ENCODE measurements around the gene AHDC1.
A peak's percentile ranks its signal among the peaks of the same experiment; 100 is the strongest.

AHDC1 gene

DNA sequence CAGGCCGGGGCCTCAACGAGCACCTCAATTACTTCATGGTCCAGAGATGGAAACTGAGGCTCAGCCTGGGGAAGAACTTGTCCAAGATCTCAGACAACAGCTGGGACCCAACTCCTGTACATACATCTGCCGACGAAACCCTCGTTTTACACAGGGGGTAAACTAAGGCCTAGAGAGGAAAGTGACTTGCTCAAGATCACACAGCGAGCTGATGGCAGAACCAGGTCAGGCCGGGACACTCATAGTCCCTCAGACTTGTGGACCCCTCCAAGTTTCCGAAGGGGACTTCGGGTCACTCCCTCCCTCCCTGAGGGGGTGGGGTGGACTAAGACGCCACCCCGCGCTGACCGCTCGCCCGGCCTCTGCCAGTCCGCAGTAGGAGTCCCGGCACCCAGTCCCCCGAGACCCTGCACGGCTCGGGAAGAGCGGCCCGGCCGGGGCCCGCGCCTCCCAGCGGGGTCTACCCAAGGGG lies 114.4 kb downstream of the AHDC1 start:
- Histone ChIP-seq H3K36me3 (ENCODE audit: control insufficient read depth, insufficient read depth, low read length) (no peaks in the 10 kb centered on the region), H3K9ac (ENCODE audit: low read length) (peak overlapping the region; percentile 84), H3K4me1 (ENCODE audit: control insufficient read depth, insufficient read depth, low read length) (peaks cover 22% of the 10 kb centered on the region), H3K9me3 (ENCODE audit: control insufficient read depth, insufficient read depth, low read depth, low read length) (no peaks in the 10 kb centered on the region), H3K27me3 (ENCODE audit: control insufficient read depth, insufficient read depth, low read length) (no peaks in the 10 kb centered on the region), H3K4me3 (ENCODE audit: low read depth, low read length) (peak overlapping the region; percentile 78), H3K27ac (ENCODE audit: low read depth, low read length) (peak overlapping the region; percentile 99; the same call in 1 of the 2 replicates)

DNA sequence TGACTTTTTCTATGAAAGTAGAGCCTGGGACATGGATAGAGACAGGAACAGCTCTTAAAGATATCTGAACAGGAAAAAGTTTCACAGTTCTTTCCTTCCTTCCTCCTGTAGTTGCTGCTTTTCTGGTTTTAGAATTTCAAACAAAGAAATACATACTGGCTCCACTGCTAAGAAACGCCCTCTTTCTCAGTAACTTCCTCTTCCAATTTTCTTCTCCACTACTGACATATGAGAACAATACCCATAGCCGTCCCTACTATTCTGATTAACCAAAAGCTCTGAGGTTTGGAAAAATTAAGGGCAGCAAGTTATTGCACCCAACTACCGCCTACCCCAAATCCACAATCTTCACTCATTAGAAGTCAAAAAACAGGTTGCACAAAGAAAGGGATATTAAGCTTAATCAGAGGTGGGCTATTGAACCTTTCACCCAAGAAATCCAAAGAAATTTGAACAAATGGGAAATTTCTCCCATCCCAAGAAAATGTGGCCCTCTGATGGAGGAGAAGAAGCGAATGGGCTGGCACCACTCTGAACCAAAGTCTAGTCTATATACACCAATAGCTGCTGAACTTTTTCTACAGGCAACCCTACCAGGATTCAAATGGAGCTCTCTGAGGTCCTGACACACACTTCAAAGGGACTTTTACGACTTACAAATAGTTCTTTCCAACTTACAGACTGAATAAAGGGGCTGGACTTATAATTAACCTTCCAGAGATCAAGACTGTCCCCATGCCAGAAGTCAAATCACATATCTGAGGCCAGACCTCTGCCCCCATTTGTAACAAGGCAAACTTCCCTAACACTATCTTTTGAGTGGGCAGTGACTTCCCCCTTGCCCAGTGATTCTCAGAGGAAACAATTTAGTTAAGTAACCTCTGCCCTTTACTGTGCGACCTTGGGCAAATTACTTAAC lies 115.7 kb downstream of the AHDC1 start:
- Histone ChIP-seq H3K4me1 (ENCODE audit: control insufficient read depth, insufficient read depth, low read length) (peaks cover 22% of the 10 kb centered on the region), H3K9me3 (ENCODE audit: control insufficient read depth, insufficient read depth, low read depth, low read length) (no peaks in the 10 kb centered on the region), H3K27me3 (ENCODE audit: control insufficient read depth, insufficient read depth, low read length) (no peaks in the 10 kb centered on the region), H3K27ac (ENCODE audit: low read depth, low read length) (no peak overlapping the region), H3K9ac (ENCODE audit: low read length) (no peak overlapping the region), H3K4me3 (ENCODE audit: low read depth, low read length) (peak overlapping the region; percentile 78), H3K36me3 (ENCODE audit: control insufficient read depth, insufficient read depth, low read length) (no peaks in the 10 kb centered on the region)

DNA sequence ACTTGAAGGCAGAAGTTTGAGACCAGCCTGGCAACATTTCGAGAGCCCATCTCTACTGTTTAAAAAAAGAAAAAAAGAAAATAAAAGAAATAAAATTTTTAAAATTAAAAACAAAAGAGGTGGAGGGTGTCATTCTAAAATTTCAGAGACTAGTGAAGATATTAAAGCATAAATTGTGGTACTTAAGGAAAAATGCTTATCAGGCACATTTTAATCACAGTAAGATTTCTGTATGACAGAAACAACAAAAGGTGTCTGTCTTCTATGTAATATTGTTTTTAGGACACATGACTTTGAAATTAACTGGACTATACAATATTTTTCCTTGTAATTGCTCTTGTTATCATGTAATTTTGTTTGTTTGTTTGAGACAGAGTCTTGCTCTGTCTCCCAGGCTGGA lies 118.6 kb downstream of the AHDC1 start:
- no peaks in the 10 kb centered on the region for H3K9me3 ChIP-seq (ENCODE audit: control insufficient read depth, insufficient read depth, low read depth, low read length)
- no peak overlapping the region for H3K9ac ChIP-seq (ENCODE audit: low read length)
- peaks cover 14% of the 10 kb centered on the region for H3K4me1 ChIP-seq (ENCODE audit: control insufficient read depth, insufficient read depth, low read length)
- no peak overlapping the region for H3K4me3 ChIP-seq (ENCODE audit: low read depth, low read length)
- H3K27ac ChIP-seq (ENCODE audit: low read depth, low read length), result no peak overlapping the region
- no peaks in the 10 kb centered on the region for H3K27me3 ChIP-seq (ENCODE audit: control insufficient read depth, insufficient read depth, low read length)
- H3K36me3 ChIP-seq (ENCODE audit: control insufficient read depth, insufficient read depth, low read length), result no peaks in the 10 kb centered on the region

All from HUES6 (cell line).